HTERT RPE-1 (cell line): ENCODE data around the gene MYO18A.

Experiments
- in situ Hi-C: fragments of 300-500 bp; cut with MboI; formaldehyde crosslinking; loops from 4 replicates; pipeline ENCODE4 v1.14.3; 2020; ENCODE audit warnings: low sequenced_read_pairs

MYO18A gene

GRCh38 chr17:29167393-29168078 lies 12.7 kb downstream of the MYO18A start:
- in situ Hi-C loops = no loop called here

GRCh38 chr17:29166507-29166887 lies 13.7 kb downstream of the MYO18A start:
- in situ Hi-C loops = no loop called here

GRCh38 chr17:29165800-29166506 lies 14.2 kb downstream of the MYO18A start:
- in situ Hi-C loops = no loop called here

GRCh38 chr17:29165261-29165660 lies 14.9 kb downstream of the MYO18A start:
- in situ Hi-C loops = no loop called here

- in situ Hi-C loops = no loop called here
These were observed 16.6 kb downstream of the MYO18A start for GRCh38 chr17:29163563-29163962.

GRCh38 chr17:29162909-29163341 lies 17.3 kb downstream of the MYO18A start:
- in situ Hi-C loops = no loop called here

GRCh38 chr17:29162082-29162908 lies 17.9 kb downstream of the MYO18A start:
- in situ Hi-C loops = no loop called here

GRCh38 chr17:29160253-29160652 lies 19.9 kb downstream of the MYO18A start:
- in situ Hi-C loops = no loop called here

- in situ Hi-C loops = no loop called here
These were observed 20.8 kb downstream of the MYO18A start for GRCh38 chr17:29159306-29159860.

GRCh38 chr17:29158488-29159275 lies 21.5 kb downstream of the MYO18A start:
- in situ Hi-C loops = no loop called here

GRCh38 chr17:29158096-29158487 lies 22.1 kb downstream of the MYO18A start:
- in situ Hi-C loops = no loop called here

GRCh38 chr17:29157310-29157709 lies 22.9 kb downstream of the MYO18A start:
- in situ Hi-C loops = no loop called here

GRCh38 chr17:29156781-29157180 lies 23.4 kb downstream of the MYO18A start:
- in situ Hi-C loops = no loop called here

GRCh38 chr17:29155966-29156338 lies 24.2 kb downstream of the MYO18A start:
- in situ Hi-C loops = no loop called here

GRCh38 chr17:29155227-29155965 lies 24.8 kb downstream of the MYO18A start:
- in situ Hi-C loops = no loop called here

- in situ Hi-C loops = no loop called here
These were observed 25.5 kb downstream of the MYO18A start for GRCh38 chr17:29154516-29155226.

GRCh38 chr17:29151567-29151966 lies 28.6 kb downstream of the MYO18A start:
- in situ Hi-C loops = no loop called here

GRCh38 chr17:29150161-29150560 lies 30.0 kb downstream of the MYO18A start:
- in situ Hi-C loops = no loop called here

GRCh38 chr17:29149431-29150064 lies 30.6 kb downstream of the MYO18A start:
- in situ Hi-C loops = no loop called here
